ENCODE results near the gene RALGPS2.

Gene RALGPS2

DNA sequence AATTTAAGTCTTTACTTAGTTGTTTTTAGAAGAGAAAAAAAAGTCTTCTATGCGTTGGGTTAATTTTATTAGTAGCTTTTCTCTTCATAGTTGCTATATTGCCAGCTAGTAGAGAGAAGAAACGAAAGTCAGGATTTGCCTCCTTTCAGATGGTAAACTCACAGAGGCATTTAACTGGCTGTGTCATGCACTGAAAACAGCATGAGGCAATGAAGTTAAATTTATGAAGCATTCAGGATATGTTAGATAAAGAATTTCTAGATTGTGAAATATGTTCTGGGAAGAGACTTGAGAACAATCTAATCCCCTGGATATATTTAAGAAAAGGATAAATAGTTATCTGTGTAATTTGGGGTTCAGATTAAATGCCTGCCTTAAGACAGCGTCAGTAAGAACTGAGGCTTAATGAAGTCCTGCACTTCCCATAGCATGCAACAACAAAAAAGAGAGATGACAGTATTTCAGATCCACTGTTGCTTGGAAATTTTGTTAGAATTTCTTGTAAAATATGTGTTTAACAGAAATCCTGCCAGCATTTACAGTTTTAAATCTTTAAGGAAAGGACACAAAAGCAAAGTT, 144.2 kb downstream of the RALGPS2 start:
- no peak for DNase-seq

DNA sequence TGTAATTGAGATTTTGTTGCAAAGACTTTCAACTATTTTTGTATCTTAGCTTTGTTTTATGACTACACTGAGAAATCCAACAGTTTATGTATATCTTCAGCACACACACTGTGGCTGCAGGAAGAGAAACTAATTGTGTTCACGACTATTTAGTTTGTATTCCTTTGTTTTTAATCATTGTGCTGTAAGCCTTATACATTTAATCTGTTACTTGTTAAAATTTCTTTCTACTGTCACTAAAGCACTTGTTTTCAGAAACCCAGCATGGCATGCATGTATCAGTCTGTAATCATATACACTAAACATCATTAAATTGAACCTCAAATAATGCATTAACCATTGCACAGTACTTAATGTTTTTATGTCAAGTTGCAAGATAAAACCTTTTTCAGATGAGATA, 145.2 kb downstream of the RALGPS2 start:
- DNase-seq, result no peak

- no peak for DNase-seq
Measured at GRCh38 chr1:178870944-178871343, 145.9 kb downstream of the RALGPS2 start, which contains the start of gene ANGPTL1. Gene ANGPTL1 (minus strand): TSS chr1:178871077. CDS start chr1:178865776, 5,301 bp downstream.

DNA sequence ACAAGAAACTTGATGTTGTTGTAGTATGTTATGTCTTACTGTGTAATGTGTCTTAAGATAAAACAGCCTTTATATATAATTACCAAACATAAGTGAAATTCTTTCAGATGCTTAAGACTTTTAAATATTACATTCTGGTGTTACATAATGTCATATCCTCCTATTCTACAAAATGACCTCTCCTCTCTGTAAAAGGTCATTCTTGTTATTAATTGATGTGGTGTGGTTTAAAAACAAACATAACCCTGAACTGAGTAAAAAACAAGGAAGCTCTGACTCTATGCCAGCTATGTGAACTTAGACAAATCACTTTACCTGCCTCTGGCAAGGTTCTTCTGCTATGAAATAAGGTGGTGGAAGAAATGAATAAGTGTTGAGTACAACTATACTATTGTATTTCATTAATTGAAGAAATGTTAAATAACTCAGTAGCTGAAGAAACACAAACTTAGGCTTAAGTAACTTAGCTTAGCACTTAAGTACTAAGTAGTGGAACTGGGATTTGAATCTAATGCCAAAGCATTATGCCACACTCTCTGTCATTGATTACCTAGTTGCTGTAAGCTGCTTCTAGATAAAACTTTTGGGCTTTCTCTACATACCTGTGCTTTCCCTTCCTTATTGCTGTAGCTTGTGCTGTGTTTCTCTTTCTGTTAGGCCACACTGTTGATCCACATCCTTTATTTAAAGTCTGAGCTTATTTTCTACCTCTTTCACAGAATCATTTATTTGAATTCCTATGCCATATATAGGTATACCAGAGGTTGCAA, 146.7 kb downstream of the RALGPS2 start:
- DNase-seq, result no peak

GRCh38 chr1:178874966-178875365, 149.9 kb downstream of the RALGPS2 start:
- DNase-seq, result no peak

DNA sequence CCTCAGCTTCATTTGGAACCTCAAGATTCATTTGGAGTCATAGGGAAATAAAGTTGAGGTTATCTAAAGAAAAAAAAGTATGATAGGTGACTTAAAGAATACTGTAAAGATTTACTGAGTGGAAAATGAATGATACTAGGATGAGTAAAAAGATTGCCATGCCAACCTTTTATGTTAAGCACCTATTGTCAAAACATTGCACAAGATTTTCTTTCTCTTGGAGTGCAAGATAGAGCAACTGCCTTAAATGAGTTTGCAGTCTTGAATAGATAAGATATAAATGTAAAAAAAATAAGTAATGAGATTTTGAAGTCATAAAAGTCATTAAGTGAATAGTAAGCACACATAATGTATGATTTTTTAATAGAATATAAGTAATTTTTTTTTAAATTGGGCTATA, 150.9 kb downstream of the RALGPS2 start:
- no peak for DNase-seq

GRCh38 chr1:178877896-178878295, 152.9 kb downstream of the RALGPS2 start:
- DNase-seq, result no peak

- no peak for DNase-seq
Measured at GRCh38 chr1:178881950-178882349, 156.9 kb downstream of the RALGPS2 start.

- DNase-seq, result no peak
Measured at GRCh38 chr1:178885869-178886268, 160.8 kb downstream of the RALGPS2 start.

DNA sequence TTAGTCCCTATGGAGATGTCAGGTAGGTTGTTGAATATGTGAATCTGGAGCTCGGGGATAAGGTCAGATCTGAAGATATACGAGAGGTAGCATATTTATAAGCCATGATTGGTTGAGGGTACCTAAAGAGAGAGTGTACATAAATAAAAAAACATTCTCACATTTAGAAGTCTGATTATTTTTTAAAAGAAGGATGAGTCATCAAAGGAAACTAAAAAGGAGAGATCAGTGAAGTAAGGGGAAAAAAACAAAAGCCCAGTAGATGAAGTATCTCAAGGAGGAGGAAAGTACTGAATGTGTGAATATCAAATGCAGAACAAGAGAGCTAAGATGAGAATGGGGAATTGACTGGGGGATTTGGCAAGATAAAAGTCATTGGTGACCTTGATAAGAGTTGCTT, 161.5 kb downstream of the RALGPS2 start:
- DNase-seq, result no peak

GRCh38 chr1:178895928-178896327, 170.9 kb downstream of the RALGPS2 start:
- DNase-seq, result no peak

- no peak for DNase-seq
Measured at GRCh38 chr1:178898401-178898800, 173.4 kb downstream of the RALGPS2 start.

- no peak for DNase-seq
Measured at GRCh38 chr1:178899402-178899801, 174.4 kb downstream of the RALGPS2 start.

DNA sequence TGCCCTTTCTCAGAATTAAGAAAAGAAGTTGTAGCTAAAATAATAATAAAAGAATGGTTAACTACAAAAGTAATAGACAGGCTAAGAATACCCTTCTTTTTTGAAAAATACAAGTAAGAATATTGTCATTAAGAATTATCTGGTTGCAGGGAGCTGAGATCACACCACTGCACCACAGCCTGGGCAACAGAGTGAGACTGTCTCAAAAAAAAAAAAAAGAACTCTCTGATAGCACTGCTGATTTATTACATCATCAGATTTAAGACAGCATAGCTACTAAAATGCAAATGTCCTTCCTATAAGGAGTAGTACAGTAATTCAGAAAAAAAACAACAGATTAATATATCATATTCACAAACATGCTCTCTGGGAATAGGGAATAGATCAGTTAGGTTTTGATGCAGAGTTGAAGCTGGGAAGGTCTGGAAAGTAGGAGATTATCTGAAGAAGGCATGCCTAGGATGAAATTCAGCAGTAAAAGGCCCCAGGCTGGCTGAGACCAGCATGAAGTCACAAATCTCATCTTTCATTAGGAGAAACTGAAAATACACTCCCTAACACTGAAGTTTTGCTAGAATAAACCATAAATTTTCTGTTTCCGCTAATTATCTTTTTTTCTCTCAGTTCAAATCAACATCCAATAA, 176.6 kb downstream of the RALGPS2 start:
- no peak for DNase-seq

- DNase-seq, result no peak
Measured at GRCh38 chr1:178908358-178908757, 183.3 kb downstream of the RALGPS2 start.

DNA sequence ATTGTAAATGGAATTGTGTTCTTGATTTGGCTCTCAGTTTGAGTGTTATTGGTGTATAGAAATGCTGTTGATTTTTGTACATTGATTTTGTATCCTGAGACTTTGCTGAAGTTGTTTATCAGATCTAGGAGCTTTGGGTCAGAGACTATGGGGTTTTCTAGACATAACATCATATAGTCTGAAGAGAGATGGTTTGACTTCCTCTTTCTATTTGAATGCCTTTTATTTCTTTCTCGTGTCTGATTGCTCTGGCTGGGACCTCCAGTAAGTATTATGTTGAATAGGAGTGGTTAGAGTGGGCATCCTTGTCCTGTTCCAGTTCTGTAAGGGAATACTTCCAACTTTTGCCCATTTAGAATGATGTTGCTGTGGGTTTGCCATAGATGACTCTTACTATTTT, 185.0 kb downstream of the RALGPS2 start:
- no peak for DNase-seq

DNA sequence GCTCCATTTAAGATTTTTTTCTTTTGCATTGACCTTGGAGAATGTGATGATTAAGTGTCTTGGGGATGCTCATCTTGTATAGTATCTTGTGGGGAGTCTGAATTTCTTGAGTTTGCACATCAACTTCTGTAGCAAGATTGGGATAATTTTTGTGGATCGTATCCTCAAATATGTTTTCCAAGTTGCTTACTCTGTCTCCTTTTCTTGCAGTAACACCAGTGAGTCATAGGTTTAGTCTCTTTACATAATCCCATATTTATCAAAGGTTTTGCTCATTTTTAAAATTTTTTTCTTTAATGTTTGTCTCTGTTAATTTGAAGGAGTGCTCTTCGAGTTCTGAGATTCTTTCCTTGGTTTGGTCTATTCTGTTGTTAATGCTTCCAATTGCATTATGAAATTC, 187.6 kb downstream of the RALGPS2 start:
- no peak for DNase-seq

GRCh38 chr1:178916448-178917174, 191.6 kb downstream of the RALGPS2 start:
- DNase-seq, result no peak

GRCh38 chr1:178918308-178918707, 193.3 kb downstream of the RALGPS2 start:
- no peak for DNase-seq

DNA sequence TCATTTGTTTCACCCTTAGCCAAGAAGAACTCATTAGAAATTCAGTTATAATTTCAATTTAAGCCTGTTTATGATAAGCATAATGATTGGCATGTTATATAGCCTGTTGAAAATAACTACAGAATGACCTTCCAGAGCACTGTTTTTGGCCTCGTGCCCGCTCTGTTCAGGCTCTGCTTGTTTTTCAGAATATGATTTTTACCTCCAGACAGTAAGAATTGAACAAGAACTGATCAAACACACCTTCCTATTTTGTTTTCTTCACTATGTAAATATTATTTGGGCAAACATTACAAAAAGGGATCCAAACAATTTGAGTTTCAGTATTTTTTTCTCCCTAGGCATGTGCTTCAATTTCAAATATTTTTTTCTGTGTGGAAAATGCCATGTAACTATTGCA, 193.9 kb downstream of the RALGPS2 start:
- no peak for DNase-seq

DNA sequence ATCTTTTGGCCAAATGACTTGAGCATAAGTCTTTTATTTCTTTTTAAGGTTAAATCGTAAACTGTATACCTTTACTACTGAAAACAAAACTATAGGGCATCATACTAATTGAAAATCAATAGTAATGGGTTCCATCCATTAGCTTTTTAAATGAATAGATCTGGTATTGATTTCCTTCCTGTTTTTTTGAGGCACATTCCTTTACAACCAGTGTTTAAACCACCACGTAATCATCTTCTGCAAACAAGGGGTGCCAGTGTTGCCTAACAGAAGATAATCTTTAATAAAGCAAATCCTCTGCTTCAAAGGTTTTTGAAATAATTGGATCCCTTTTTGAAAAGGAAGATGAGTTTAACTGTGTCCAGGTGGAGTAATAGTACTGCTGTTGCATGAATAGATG, 194.5 kb downstream of the RALGPS2 start:
- no peak for DNase-seq

GRCh38 chr1:178921499-178921898, 196.5 kb downstream of the RALGPS2 start:
- no peak for DNase-seq

DNA sequence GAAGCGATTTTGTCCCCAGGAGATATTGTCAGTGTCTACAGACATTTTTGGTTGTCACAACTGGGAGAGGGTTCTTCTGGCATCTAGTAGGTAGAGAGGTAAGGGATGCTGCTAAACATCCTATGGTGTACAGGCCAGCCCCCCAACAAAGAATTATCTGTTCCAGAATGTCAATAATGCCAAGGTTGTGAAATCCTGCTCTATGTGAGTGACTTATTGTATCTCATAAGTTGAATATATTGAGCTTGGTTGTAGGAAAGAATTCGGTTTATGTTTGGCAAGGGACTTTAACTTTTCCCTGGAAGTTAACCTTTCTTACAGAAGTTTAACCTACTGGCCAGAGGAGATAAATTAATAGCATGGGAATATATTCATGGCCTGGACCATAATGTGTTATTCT, 198.5 kb downstream of the RALGPS2 start:
- DNase-seq, result no peak

- no peak for DNase-seq
Measured at GRCh38 chr1:178926046-178926445, 201.0 kb downstream of the RALGPS2 start.
